A673 (cell line): ENCODE results near the gene SEC22A.

Source experiments
- EZH2 ChIP-seq: fragments of 200-600 bp; sonication (generic); IDR thresholded peaks from 2 replicates; pipeline ENCODE4 v1.6.1; 2017; ENCODE audit warnings: borderline replicate concordance, low read depth, mild to moderate bottlenecking, mixed read lengths, antibody characterized with exemption, low read length; ENCODE audit not compliant: poor library complexity, severe bottlenecking
- TF ChIP-seq, protein P1 (sequence below): fragments of 300-800, 200-600 bp; sonication (generic); conservative IDR thresholded peaks from 2 replicates; pipeline ENCODE4 v1.5.1; 2017; ENCODE audit warnings: low read depth, mild to moderate bottlenecking, antibody characterized with exemption, low read length, moderate library complexity, mixed read lengths

DNA sequence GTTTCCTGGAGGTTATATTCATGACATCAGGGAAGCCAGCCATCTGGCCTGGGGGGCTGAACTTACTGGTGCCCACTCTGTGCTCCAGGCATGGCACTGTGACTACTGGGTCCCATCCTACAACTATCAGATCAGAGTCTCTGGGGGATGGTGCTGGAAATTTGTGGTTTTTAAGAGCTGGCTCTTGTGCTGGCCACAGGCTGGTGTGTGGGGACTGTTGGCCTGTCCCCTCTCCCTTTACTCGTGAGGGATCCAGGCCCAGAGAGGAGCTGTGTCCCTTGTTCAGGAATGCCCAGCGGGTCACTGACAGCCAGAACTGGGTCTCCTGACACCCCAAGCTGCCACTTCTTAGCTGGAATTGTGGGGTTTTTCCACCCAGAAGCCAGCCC lies 44.5 kb upstream of the SEC22A start:
- TF ChIP-seq, protein P1, sequence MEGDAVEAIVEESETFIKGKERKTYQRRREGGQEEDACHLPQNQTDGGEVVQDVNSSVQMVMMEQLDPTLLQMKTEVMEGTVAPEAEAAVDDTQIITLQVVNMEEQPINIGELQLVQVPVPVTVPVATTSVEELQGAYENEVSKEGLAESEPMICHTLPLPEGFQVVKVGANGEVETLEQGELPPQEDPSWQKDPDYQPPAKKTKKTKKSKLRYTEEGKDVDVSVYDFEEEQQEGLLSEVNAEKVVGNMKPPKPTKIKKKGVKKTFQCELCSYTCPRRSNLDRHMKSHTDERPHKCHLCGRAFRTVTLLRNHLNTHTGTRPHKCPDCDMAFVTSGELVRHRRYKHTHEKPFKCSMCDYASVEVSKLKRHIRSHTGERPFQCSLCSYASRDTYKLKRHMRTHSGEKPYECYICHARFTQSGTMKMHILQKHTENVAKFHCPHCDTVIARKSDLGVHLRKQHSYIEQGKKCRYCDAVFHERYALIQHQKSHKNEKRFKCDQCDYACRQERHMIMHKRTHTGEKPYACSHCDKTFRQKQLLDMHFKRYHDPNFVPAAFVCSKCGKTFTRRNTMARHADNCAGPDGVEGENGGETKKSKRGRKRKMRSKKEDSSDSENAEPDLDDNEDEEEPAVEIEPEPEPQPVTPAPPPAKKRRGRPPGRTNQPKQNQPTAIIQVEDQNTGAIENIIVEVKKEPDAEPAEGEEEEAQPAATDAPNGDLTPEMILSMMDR: no peak
- TF ChIP-seq EZH2: no peak
